Activated CD4-positive, alpha-beta T cell treated with anti-CD3 and anti-CD28 coated beads, Interleukin-2, amount 50 U/mL, for 16 hours (primary cell): Measurements from ENCODE around the gene PLAAT2.

Experiments
- DNase-seq: peaks from one replicate; pipeline ENCODE4 v3.0.0-alpha.2; 2020

Gene PLAAT2

DNA sequence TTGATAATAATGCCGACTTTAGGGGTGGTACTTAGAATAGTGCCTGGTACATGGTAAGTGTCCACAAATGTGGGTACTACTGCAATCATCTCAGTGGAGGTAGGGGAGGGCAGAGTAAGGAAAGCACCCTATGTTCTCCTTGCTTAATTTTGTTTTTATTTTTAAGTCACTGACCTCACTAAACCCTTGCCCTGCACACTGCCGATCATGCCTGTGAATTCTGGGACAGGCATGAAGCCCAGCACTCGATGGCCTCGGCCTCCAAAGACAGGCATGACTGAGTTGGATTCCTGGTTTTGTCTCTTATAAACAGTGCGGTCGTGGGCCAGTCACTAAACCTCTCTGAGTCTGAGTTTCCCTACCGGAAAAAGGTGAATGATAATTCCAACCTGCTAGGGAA lies 50.4 kb downstream of the PLAAT2 start:
- no peak for DNase-seq

DNA sequence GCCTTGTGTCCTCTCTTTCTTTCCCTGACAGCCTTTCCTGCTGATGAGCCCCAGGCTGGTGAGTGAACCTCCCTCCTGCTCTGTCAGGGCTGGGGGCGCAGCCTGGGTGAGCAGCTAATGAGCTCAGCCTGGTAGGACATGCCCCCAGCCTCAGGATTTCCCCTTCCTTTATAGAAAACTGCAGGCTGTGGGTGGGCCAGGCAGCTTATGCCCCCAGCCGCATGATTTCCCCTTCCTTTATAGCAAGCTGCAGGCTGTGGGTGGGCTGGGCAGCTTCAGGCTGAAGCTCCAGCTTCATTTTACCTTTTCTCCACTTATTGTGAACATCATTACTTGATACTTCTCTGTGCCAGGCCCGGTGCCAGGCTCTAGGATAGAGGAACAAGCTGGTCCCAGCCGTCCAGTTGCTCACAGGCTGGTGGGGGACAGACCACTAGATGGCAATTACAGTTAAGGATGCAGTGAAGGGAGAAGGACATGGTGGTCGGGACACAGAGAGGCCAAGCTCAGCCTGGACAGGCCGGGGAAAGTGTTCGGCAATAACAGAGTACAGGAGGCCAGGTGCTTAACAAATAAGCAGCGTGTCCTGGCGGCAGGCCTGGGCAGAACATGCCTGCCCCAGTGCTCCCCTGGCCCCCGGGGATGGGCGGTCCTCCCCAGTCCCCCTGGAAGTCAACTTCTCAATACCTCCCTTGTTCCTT lies 52.0 kb downstream of the PLAAT2 start:
- DNase-seq, result no peak

DNA sequence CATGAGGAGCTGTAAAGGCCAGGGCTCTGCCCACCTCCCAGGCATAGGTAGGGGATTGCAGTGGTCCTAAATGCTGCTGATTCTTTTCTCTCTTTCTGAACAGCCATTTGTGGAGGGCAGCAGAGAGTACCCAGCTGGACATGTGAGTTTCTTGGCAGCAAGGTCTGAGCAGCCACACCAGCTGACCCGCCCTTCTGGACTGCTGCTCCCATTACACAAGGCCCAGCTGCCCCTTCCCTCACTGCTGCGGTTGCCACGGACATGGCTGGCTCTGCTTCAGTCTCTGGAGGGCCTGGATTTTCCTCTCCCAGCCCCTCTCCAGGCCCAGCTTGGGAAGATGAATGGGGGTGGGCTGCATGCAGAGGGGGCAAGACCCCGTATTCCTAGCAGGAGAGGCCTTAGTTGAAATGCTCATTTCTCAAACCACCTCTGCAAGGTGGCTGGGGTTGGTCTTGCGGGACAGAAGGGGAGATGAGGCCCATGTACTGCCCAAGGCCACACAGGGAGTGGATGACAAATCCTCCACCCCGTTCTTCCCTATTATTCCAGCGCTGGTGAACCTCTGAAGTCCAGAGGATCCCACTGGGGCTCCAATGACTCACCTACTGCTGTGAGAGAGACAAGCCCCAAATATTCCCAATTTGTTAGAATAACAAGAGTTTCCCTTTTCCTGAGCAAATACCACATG lies 52.7 kb downstream of the PLAAT2 start:
- DNase-seq, result no peak

DNA sequence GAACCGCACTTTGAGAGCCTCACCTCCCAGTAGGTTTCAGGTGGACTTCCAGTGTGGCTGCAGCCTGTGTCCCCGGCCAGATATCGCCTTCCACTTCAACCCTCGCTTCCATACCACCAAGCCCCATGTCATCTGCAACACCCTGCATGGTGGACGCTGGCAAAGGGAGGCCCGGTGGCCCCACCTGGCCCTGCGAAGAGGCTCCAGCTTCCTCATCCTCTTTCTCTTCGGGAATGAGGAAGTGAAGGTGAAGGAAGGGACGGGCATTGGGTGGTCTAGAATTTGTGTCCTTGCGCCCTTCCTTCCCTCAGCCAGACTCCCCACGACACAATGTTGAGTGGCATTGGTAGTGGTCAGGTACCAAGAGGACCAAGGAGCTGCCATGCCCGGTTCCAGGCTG lies 54.4 kb downstream of the PLAAT2 start:
- no peak for DNase-seq

DNA sequence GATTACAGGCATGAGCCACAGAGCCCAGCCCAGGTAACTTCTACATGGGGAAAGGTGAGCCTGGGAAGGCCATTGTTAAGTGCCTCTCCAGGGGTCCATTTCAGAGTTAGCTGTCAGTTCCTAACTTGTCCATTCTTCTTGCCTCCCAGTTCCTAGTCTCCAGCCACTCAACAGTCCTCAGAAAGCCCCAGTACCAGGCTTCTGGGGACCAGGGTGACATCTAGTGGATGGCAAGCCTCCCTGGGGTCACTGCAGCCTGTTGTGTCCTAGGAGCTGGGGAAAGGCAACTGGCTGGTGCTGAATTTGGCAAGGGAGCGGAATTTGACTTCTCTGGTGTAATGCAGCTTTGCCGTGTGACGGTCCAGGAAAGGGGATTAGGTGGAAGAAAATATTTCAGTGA lies 55.2 kb downstream of the PLAAT2 start:
- DNase-seq, result peak; percentile 14

DNA sequence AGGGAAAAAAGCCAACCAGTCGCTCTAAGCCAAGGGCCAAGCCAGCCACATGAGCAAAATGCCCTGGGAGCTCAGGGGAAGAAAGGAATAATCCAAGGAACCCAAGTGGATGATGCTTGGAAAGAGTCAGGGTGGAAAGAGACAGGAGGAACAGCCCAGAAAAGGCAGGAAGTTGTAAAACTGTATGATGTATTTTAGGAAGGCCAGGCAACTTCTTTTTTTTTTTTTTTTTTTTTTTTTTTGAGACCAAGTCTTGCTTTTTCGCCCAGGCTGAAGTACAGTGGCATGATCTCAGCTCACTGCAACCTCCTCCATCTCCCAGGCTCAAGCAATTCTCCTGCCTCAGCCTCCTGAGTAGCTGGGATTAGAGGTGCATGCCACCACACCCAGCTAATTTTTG lies 55.7 kb downstream of the PLAAT2 start:
- no peak for DNase-seq

DNA sequence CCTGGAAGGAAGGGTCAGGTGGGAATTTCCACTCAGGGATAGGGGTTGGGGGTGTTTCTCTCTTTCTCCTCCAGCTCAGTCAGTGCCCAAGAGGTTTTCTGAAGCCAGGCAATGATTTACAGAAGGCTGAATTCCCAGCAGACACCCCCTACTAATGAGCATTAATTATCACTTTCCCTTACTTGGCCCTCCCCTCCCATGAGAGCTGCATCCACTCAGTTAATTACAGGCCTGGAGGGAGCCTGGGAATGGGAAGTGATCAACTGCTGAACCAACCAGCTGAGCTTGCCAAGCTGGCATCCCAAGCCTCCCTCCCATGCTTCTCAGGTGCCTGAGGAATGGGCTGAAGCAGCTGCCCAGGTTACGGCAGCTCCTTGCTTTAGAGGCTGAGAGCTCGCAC lies 56.3 kb downstream of the PLAAT2 start:
- no peak for DNase-seq

DNA sequence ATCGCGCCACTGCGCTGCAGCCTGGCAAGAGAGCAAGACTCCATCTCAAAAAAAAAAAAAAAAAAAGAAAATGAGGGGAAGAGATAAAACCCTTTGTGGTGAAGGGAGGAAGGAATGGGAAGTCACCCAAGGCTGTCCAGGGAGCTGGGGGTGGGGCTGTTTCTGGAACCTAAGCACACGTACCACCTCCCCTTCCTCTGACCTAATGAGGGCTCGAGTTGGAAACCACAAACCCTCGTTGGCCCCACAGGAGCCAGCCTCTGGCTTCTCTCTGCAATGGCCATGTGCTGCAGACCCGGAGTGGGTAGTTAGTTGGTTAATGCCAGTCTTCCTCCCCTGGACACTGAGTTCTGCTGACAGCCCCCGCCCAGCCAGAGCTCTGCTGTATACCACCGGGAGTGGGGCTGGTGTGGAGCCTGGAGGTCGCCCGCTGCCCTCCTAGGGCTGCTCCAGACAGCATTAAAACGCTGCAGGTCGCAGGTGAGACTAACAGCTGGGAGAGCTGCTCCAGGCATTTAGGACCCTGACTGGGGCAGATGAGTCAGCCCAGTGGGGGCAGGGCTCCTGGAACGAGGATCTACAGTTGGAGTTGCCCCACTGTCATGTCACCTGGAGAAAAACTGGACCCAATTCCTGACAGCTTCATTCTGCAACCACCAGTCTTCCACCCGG lies 57.2 kb downstream of the PLAAT2 start, which contains the start of gene LGALS12:
Gene LGALS12, plus strand, starts transcription at position 228 of the 672 bp plus-strand sequence. Its CDS starts 375 bp downstream, at position 603.
- no peak for DNase-seq

DNA sequence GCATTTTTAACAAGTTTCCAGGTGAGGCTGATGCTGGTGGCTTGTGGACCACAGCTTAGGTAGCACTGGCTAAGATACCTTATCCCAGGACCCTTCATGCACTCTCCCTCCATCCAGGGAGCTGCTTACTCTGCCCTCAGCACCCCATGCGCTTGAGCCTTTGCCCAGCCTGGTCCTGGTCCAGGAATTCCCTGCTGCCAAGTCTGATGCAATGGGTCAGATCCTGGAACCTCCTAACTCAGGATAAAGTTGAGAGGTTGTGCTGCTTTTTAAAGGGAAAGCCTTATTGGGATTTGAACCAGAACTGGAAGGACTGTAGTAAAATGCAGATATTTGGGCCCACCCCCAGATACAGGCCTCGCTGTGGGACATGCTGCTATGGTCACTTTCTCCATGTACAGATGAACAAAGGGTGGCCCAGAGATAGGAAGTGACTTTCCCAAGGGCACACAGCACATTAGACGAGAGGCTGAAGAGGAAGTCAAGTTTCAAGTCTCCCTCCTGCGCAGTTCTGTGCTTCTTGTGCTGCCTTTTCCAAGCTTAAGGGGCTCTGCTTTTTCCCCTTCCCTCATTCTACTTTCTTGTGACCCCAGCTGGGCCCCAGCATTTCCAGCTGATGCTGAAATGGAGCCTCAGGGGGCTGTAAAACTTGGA lies 58.1 kb downstream of the PLAAT2 start:
- DNase-seq, result no peak

DNA sequence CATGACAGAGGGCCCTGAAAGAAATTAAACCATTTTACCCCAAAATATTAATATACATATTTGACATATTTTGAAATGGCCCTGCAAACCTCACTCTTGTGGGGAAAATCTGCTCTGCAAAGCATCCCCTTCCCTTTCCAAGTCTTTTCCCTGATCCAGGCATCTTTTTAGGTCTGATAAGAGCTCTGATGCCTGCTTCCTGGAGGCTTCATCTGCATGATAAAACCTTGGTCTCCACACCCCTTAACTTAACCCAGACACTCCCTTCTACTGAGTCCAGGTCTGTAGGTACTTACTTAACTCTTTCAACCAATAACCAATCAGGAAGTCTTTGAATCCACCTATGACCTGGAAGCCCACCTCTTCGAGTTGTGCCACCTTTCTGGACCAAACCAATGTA lies 59.1 kb downstream of the PLAAT2 start:
- DNase-seq, result no peak

DNA sequence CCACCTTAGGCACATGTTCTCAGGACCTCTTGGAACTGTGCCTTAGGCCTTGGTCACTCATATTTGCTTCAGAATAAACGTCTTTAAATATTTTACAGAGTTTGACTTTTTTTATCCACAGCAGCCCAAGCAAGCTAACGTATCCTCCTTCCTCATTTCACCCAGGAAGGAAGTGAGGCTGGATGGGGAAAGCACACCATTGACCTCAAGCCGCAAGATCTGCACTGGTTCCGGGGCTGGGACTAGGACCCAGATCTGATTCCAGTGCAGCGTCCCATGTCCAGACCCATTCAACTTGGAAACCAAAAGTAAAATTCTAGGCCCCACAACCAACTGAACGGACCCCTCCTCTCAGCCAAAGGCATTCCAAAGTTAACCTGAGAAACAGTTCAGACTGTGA lies 59.7 kb downstream of the PLAAT2 start:
- DNase-seq, result no peak
